ENCODE measurements around the gene CHD9.
A peak's percentile ranks its signal among the peaks of the same experiment; 100 is the strongest.
"Not testable (repeated sequence)": the region's sequence is repeated elsewhere in the genome, so short reads cannot be mapped to it uniquely, and the experiment has no call there.

The CHD9 gene

GRCh38 chr16:53051255-53051654, 3.5 kb upstream of the CHD9 start:
- DNase-seq: not testable (repeated sequence)

- no peak for DNase-seq
Measured at GRCh38 chr16:53052519-53053501, 2.0 kb upstream of the CHD9 start, which contains the start of gene CHD9NB. CHD9NB (minus strand) TSS chr16:53052897; CDS start chr16:53044158, 8,739 bp downstream.

DNA sequence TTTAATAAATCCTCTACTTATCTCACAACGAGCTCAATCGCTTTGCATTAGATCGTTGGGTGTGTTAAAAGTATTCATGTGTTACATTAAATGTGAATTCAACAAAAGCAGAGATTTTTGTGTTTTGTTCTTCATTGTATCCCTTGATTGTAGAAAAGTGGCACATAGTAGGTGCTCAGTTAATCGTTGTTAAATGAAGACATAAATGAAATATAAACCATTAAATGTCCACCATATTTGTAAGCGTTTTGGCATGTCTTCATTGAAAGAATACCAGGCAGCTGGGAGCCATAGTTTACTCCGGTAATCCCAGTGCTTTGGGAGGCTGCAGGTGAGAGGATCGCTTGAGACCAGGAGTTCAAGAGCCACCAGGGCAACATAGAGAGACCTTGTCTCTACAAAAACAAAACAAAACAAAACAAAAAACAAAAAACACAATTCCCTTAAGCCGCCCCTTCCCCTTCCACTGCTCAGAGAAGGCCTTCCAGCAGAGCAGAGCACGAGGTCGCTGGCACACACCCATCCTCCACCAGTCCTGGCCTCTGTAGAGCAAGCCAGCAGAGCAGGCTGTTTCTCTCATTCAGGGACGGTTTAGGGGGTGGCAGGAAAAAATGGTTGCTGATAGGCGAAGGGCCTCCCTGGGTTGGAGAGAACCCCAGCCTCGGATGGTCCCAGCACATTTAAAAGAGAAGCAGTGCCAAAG, 673 bp upstream of the CHD9 start:
- DNase-seq: peak; percentile 54

DNA sequence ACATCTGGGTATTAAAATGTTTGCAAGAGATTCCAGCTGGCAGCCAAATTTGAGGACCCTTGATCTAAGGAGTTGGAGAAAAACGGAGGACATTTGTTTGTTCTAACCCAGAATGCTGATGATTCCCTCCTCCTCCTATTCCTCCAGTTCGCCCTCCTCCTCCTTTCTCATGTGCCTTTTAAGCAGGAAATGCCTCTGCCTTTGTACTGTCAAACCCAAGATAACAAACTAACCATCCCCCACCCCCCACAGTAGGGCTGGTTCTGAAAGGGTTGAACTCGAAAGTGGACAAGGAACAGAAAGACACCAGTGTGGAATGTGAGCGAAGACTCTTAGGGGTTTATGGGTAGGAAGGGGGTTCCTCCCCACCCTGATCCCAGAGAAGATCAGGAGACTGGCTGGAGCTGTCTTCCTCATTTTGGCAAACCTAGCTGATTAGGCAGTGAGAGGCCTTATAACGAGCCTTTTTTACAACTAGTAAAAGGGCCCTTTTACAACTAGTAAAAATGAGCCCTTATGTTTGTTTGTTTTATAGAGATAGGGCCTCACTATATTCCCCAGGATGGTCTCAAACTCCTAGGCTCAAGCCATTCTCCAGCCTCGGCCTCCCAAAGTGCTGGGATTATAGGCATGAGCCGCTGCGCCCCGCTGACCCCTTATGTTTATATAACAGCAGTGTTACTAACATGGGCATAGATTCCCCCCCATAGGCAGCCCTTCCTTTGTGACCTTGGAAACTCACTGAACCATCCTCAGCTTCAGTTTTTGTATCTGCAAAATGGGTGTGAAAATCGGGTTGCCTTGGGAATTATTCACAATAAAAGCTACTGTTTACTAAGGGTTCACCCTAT, 975 bp downstream of the CHD9 start:
- DNase-seq: no peak

DNA sequence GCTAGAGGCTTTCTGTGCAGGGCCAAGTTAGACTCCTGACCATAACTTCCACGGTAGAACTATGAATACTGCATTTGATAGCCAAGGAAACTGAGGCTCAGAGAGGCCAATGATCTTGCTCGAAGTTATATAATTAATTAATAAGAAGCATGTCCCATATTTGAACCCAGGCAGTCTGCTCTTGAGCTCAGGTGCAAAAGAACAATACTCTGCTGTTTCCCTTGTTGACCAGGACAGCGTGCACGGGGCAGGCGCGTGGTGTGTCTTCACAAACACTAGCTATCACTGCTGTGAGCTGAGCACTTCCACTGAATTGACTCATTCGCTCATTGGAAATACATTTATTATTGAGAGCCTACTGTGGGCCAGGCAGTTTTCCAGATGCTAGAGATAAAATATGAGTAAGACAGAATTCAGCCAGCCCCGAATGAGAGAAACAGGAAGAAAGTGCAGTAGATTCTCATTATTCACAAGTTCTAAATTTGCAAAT, 1.6 kb downstream of the CHD9 start:
- no peak for DNase-seq

GRCh38 chr16:53057658-53058057, 2.9 kb downstream of the CHD9 start:
- no peak for DNase-seq

GRCh38 chr16:53058441-53058840, 3.6 kb downstream of the CHD9 start:
- no peak for DNase-seq

DNA sequence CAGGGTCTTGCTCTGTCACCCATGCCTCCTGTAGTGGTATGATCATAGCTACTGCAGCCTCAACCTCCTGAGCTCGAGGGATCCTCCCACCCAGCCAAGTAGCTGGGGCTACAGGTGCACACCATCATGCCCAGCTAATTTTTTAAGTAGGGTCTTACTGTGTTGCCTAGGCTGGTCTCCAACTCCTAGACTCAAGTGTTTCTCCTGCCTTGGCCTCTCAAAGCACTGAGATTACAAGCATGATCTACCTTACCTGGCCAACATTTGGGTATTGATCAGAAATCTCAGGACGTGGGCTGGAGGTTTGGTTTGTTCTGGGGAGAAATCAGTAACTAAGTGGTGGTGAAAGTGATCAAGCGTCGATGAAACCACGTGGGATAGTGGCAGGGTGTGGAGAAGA, 4.1 kb downstream of the CHD9 start:
- DNase-seq: no peak

DNA sequence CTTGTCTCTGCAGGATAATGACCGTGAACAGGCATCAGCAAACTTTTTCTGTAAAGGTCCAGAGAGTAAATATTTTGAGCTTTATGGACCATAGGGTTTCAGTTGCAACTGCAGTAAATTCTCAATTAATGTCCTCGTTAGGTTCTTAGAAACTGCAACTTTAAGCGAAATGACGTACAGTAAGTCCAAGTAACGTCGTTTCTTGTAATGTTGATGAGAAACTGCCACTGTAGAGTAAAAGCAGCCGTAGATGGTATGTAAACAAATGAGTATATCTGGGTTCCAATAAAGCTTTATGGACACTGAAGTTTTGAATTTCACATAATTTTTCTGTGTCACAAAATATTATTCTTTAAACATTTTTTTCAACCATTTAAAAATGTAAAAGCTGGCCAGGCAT, 4.9 kb downstream of the CHD9 start:
- DNase-seq: no peak

DNA sequence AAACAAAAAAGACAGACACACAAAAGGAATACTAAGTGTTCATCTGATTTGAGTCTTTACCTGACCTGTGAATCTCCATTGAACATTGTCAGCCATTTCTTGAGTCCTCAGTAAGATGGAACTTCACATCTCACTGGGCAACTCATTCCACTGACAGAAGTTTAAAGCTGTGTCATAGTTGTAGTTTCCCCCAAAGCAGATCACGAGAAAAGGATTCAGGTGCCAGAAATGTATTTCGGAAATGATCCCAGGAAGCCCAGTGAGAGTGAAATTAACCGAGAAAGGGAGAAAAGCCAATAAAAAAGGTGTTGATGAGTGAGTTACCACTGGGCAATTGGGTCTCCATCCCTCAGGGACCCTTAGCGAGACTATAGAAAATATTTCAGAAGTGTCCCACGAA, 6.5 kb downstream of the CHD9 start:
- DNase-seq: no peak

- no peak for DNase-seq
Measured at GRCh38 chr16:53061701-53062159, 6.9 kb downstream of the CHD9 start.

DNA sequence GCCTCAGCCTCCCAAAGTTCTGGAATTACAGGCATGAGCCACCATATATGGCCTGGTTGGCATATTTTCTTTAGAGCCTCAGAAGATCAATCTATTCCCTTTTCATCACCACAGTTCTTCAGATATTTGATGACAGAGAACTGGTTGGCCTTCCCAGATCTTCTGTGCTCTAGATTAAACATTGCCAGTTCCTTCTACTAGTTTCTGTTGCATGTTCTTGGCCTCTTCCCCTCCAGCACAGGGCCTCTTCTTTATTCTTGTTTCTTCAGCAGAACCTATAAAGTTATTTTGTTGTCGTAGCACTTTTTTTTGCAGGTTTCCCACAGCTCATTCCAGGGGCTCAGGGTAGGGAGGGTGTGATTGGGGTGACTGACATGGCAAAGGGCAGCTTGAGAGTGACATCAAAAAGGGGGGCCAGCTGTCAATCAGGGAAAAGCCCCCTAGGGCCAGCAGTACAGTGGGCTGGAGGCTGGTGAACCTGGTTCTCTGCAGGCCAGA, 9.3 kb downstream of the CHD9 start:
- DNase-seq: no peak

GRCh38 chr16:53065461-53066061, 10.8 kb downstream of the CHD9 start:
- no peak for DNase-seq

GRCh38 chr16:53067675-53068074, 12.9 kb downstream of the CHD9 start:
- no peak for DNase-seq

- DNase-seq: no peak
Measured at GRCh38 chr16:53068423-53068833, 13.6 kb downstream of the CHD9 start.

DNA sequence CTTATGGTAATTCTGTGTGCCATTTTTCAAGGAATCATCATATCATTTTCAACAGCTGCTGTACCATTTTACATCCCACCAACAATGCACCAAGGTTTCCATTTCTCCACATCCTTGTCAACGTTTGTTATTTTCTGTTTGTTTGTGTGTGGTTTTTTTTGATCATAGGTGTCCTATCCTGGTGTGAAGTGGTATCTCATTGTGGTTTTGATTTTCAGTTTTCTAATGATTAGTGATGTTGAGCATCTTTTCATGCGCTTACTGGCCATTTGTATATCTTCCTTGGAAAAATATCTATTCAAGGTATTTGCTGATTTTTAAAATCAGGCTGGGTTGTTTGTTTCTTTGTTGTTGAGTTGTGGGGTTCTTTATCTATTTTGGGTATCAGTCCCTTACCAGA, 15.0 kb downstream of the CHD9 start:
- no peak for DNase-seq

DNA sequence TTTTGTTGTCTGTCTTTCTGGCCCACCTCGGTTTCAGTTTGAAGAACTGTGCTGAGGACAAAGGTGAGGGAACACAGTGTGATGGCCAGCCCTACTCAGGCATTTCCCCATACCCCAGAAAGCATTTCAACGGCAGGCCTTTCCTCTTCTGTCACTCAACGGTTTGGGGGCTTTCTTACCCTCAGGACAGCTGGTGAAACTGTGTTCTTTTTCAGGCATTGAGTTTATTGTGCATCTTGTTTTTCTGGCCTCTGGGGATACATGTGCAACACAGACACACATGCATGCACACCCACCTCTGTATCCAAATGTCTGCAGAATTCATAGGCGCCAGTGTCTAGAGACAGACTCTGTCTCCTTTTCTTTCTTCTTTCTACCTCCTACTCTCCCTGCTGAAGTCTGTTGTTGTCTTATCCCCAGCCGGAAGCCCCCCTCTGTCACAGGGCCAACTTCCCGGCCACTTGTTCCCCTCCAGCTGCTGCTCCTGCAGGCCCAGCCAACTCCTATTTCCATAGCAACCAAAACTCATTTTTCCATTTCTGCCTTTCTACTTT, 17.0 kb downstream of the CHD9 start:
- peak; percentile 89 for DNase-seq

DNA sequence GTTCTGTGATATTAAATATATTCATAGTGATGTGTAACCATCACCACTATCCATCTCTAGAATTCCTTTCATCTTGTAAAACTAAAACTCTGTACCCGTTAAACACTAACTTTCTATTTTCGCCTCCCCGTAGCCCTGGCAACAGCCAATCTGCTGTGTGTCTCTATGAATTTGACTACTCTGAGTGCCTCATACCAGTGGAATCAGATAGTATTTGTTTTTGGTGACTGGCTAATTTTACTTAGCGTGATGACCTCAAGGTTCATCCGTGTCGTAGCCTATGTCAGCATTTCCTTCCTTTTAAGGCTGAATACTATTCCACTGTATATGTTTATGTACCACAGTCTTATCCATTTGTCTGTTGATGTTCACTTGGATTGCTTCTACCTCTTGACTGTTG, 18.2 kb downstream of the CHD9 start:
- DNase-seq: no peak

GRCh38 chr16:53074296-53074695, 19.5 kb downstream of the CHD9 start:
- not testable (repeated sequence) for DNase-seq

DNA sequence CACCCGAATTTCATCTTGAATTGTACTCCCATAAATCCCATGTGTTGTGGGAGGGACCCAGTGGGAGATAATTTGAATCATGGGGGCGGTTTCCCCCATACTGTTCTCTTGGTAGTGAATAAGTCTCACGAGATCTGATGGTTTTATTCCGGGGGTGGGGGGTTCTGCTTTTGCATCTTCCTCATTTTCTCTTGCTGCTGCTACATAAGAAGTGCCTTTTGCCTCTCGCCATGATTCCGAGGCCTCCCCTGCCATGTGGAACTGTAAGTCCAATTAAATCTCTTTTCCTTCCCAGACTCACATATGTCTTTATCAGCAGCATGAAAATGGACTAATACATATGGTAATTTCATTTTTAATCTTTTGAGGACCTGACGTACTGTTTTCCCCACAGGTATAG, 20.7 kb downstream of the CHD9 start:
- not testable (repeated sequence) for DNase-seq

DNA sequence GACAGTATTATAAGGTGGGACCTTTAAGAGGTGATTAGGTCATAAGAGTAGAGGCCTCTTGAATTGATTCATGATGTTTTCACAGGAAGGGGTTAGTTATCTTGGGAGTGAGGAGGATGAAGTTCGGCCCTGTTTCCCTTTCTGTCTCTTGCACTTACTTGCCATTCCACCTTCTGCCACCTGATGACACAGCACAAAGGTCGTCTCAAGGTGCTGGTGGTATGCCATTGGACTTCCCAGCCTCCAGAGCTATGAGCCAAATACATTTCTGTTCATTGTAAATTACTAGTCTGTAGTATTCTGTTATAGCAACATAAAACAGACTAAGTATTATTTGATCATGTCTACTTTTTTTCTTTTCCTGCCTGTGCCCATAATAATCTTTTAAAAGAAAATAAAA, 23.5 kb downstream of the CHD9 start:
- DNase-seq: no peak

Data from NCI-H2171 treated with DMSO at 0.1 percent for 48 hours (cell line).